LNCaP clone FGC (cell line): ENCODE measurements around the gene NAPG.

ENCODE experiments used
- DNase-seq: peaks from one replicate; pipeline ENCODE4 v3.0.0-alpha.2; 2011; ENCODE audit warnings: low read depth
- H3K4me3 ChIP-seq: 2 replicates; pipeline ENCODE4 v1.5.1; 2011; ENCODE audit warnings: mild to moderate bottlenecking, low read depth, low read length, control low read depth
- CTCF ChIP-seq: IDR thresholded peaks from 2 replicates; pipeline ENCODE4 v1.5.1; 2012; ENCODE audit warnings: mild to moderate bottlenecking; ENCODE audit not compliant: control insufficient read depth, insufficient read depth; ENCODE audit errors: extremely low read depth

The NAPG gene

DNA sequence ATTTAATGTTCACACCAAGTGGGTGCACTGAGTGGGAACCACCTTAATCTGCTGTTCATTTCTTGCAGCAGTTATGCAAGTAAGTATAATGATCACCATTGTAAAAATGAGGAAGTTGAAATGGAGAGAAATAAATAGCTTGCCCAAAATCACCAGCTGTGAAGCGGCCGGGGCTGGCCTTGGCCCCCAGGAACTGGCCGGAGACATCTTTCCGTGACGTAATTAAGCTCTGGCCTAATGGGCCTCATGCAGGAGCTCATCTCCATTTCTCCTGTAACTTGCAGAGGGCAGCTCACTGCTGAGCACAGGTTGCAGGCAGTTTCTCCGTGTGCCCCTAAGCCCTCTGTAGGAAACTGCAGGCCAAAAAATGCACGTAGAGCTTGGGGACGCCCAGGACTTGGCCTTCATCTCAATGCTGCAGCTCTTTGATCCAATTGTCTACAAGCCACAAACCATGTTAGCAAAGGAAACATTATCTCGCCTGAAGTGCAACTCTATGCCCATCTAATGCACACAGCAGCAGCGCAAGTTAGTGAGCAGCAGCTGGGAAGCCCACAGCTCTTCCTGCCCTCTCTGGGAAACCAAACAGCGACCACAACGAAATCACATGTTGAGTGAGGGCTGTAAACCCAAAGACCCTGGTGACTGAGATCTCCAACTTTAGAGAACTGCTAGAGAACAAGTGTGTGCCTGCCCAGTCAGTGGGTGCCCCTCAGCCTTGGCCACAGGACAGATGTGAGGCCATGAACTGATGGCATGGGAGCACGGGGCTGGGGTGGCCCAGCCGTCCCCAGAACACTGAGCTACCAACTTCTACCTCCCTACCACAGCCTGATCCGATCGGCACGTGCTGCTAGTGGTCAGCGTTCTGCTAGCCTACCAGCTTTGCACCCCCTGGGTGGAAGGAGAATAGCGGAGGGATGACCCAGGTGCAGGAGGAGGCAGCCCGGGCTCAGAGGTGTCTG is 42.6 kb upstream of the NAPG start:
- DNase-seq: no peak
- no peak overlapping the region for H3K4me3 ChIP-seq
- TF ChIP-seq CTCF: no peak

DNA sequence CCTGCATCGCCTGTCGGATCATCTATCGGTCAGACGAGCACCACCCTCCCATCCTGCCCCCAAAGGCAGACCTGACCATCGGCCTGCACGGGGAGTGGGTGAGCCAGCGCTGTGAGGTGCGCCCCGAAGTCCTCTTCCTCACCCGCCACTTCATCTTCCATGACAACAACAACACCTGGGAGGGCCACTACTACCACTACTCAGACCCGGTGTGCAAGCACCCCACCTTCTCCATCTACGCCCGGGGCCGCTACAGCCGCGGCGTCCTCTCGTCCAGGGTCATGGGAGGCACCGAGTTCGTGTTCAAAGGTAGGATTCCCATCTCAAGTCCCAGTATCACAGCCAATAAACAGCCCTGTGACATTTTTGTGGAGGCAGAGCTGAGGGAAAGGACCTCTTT is 40.4 kb upstream of the NAPG start:
- no peak for TF ChIP-seq CTCF
- H3K4me3 ChIP-seq: no peak overlapping the region
- no peak for DNase-seq

- no peak for DNase-seq
- no peak for TF ChIP-seq CTCF
- H3K4me3 ChIP-seq: no peak overlapping the region
Observed at GRCh38 chr18:10486362-10486761, 39.5 kb upstream of the NAPG start.

- TF ChIP-seq CTCF: no peak
- DNase-seq: no peak
- no peak overlapping the region for H3K4me3 ChIP-seq
Observed at GRCh38 chr18:10487154-10487553, 38.7 kb upstream of the NAPG start.

DNA sequence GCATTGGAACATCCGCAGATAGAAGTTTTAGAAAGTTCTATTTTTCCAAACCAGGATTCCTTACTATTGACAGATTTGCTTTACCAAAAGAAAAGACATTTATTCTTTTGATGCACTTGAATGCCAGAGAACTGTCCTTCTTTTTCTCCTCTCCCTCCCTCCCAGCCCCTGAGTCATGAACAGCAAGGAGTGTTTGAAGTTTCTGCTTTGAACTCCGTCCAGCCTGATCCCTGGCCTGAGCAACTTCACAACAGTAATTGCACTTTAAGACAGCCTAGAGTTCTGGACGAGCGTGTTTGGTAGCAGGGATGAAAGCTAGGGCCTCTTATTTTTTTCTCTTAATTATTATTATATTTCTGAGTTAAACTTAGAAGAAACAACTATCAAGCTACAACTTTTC is 37.8 kb upstream of the NAPG start:
- no peak for TF ChIP-seq CTCF
- no peak for DNase-seq
- H3K4me3 ChIP-seq: no peak overlapping the region

DNA sequence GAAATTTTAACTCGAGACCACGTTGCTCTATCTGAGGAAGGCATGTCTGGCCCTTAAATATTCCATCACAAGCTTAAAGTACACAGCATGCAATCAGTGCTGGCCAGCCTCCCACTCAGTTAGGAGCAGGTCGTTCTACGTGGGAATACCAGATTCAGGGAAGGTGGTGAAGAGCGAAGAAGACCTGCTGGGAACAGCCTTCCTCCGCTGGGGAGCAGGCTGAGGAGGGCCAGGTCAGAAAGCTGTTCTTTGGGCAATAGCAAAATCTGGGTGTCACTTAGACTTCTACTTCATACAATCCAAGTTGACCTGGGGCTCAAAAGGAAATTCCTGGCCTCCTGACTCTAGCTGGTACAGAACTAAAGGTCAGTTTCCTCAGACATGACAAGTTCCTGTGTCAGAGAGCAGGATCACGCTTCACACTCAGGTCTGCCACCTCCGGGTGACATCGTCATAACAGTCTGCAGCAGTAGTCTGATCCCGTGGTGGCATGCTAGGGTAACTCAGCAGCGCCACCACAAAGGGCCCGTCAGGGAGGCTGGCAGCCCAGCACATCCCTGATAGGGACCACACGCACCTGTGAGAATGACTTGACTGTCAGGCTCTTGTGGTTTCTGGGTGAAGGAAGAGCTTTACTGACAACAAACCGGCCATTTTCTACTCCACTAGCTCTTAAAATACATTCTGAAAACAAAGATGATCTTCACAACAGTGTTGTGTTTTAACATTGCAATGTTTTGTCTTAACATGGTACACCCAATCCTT is 35.2 kb upstream of the NAPG start:
- TF ChIP-seq CTCF: peak; percentile 45
- no peak overlapping the region for H3K4me3 ChIP-seq
- peak; percentile 7 for DNase-seq

- TF ChIP-seq CTCF: no peak
- H3K4me3 ChIP-seq: no peak overlapping the region
- DNase-seq: no peak
Observed at GRCh38 chr18:10495936-10496335, 29.9 kb upstream of the NAPG start.
